Stromal cell of bone marrow (primary cell): Measurements from ENCODE around the gene RASA2.

Source experiments
- DNase-seq: peaks from one replicate; pipeline ENCODE4 v3.0.0-alpha.2; 2012; ENCODE audit warnings: low read depth

RASA2 gene

GRCh38 chr3:141486746-141487520, at the start of gene RASA2:
Gene RASA2, plus strand, starts transcription at chr3:141487027. Its CDS starts 57 bp downstream, at chr3:141487084.
- DNase-seq, result peak; percentile 48

GRCh38 chr3:141439589-141439988, 47.2 kb upstream of the RASA2 start:
- DNase-seq, result no peak

GRCh38 chr3:141440942-141441341, 45.9 kb upstream of the RASA2 start:
- DNase-seq, result no peak

GRCh38 chr3:141441381-141442364, 45.2 kb upstream of the RASA2 start:
- peak; percentile 78 for DNase-seq

- no peak for DNase-seq
These were observed 44.4 kb upstream of the RASA2 start for GRCh38 chr3:141442446-141442845.

GRCh38 chr3:141442914-141443313, 43.9 kb upstream of the RASA2 start:
- no peak for DNase-seq

GRCh38 chr3:141444586-141445285, 42.1 kb upstream of the RASA2 start:
- DNase-seq, result peak; percentile 62

- DNase-seq, result no peak
These were observed 40.8 kb upstream of the RASA2 start for GRCh38 chr3:141445990-141446389.

- DNase-seq, result no peak
These were observed 40.1 kb upstream of the RASA2 start for GRCh38 chr3:141446737-141447136.

GRCh38 chr3:141447383-141447782, 39.4 kb upstream of the RASA2 start:
- DNase-seq, result no peak

GRCh38 chr3:141448606-141449220, 38.1 kb upstream of the RASA2 start:
- no peak for DNase-seq

- no peak for DNase-seq
These were observed 37.4 kb upstream of the RASA2 start for GRCh38 chr3:141449424-141449823.

GRCh38 chr3:141450727-141451375, 36.0 kb upstream of the RASA2 start:
- DNase-seq, result no peak

GRCh38 chr3:141452045-141452444, 34.8 kb upstream of the RASA2 start:
- peak; percentile 57 for DNase-seq

- no peak for DNase-seq
These were observed 34.1 kb upstream of the RASA2 start for GRCh38 chr3:141452773-141453172.

GRCh38 chr3:141454054-141454453, 32.8 kb upstream of the RASA2 start:
- DNase-seq, result no peak

- DNase-seq, result peak; percentile 65
These were observed 31.8 kb upstream of the RASA2 start for GRCh38 chr3:141454906-141455602.

- DNase-seq, result no peak
These were observed 31.1 kb upstream of the RASA2 start for GRCh38 chr3:141455603-141456300.

GRCh38 chr3:141456301-141456625, 30.6 kb upstream of the RASA2 start:
- peak; percentile 28 for DNase-seq

GRCh38 chr3:141457624-141458236, 29.1 kb upstream of the RASA2 start:
- peak; percentile 33 for DNase-seq
